GM12872 (cell line): ENCODE measurements around the gene GK.

ENCODE experiments used
- TF ChIP-seq, protein P1 (sequence below): IDR thresholded peaks from 3 replicates; pipeline ENCODE4 v1.5.1; 2011; ENCODE audit warnings: low read depth, mild to moderate bottlenecking, low read length, moderate library complexity; ENCODE audit not compliant: insufficient read depth

Gene GK

DNA sequence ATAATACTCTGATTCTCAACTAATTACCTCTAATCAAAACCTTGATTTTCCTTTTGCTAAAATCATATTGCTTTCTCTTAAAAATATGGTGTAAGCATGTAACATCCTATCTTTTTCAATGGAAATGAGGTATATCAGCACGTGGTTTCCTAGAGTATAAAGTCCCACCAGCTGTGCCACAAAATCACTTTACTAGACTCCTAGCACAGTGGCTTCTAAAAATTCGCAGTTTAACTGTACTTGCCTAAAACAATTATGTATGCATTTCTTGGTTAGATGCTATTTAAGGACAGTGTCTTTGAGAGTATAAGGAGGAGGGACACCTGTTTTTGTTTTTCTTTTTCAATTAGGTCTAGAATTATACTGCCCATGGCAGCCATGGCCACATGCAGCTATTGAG, 62.8 kb downstream of the GK start:
- TF ChIP-seq, protein P1, sequence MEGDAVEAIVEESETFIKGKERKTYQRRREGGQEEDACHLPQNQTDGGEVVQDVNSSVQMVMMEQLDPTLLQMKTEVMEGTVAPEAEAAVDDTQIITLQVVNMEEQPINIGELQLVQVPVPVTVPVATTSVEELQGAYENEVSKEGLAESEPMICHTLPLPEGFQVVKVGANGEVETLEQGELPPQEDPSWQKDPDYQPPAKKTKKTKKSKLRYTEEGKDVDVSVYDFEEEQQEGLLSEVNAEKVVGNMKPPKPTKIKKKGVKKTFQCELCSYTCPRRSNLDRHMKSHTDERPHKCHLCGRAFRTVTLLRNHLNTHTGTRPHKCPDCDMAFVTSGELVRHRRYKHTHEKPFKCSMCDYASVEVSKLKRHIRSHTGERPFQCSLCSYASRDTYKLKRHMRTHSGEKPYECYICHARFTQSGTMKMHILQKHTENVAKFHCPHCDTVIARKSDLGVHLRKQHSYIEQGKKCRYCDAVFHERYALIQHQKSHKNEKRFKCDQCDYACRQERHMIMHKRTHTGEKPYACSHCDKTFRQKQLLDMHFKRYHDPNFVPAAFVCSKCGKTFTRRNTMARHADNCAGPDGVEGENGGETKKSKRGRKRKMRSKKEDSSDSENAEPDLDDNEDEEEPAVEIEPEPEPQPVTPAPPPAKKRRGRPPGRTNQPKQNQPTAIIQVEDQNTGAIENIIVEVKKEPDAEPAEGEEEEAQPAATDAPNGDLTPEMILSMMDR: no peak

DNA sequence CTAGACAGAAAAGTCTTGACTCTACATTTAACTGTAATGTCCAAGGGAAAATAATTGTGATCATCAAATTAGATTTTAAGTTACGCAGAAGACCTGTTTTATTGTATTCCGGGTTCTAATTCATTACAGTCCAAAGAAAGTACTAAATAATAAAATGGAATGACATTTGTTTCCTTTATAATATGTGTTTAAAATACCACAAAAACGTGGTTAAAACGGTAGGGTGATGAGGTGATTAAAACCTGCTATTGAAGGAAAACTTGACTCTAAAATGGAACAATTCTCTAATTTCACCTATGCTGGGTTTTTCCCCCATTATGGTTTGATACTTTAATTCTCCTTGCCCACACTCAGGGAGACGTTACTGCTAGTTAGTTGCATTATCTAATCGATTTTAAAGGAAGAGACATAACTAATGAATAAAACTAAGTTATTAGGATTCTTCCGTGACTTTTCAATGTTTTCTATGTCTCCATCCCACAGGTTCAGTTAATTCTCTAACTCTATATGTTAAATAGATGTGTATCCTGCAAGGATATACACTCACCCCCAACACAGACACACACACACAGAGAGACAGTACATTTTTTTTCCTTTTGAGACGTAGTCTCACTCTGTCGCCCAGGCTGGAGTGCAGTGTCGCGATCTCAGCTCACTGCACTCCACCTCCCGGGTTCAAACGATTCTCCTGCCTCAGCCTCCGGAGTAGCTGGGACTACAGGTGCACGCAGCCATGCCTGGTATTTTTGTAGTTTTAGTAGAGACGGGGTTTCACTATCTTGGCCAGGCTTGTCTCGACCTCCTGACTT, 80.8 kb downstream of the GK start:
- TF ChIP-seq, protein P1: no peak

DNA sequence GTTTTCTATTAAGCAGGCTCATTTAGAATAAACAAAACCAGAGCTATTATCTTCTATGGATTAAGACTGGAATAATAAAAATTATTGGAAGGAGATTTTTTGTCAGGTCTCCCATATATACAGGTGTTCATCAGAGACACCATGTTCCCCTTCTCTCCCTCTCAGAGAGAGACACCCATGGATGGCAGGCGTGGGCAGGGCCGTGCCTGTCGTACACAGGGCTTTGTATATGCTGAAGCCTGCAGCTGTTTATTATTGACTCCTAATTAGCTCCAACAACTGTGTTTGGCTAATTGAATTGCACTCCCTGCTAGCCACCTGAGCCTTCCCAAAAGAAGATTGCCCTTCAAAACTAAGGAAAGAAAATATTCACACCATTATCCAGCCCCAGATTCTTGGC, 81.6 kb downstream of the GK start:
- TF ChIP-seq, protein P1: no peak

DNA sequence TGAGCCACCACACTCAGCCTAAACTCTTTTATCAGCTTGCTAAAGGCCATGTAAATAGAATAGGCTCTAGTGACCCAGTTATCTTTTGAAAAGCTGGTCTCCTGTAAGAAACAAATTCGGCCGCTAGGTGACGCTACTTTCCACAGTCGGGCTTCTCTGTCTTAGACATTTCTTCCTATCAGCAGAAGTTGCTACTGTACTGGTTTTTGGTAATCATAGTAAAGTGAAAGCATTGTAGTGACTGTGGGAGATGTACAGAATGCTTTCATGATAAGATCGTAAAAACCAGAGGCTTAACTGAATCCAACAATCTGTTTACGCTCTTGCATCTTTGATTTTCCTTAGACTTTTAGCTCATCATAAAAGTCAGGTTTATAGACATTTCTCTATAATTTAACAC, 82.6 kb downstream of the GK start:
- TF ChIP-seq, protein P1: peak; percentile 78

DNA sequence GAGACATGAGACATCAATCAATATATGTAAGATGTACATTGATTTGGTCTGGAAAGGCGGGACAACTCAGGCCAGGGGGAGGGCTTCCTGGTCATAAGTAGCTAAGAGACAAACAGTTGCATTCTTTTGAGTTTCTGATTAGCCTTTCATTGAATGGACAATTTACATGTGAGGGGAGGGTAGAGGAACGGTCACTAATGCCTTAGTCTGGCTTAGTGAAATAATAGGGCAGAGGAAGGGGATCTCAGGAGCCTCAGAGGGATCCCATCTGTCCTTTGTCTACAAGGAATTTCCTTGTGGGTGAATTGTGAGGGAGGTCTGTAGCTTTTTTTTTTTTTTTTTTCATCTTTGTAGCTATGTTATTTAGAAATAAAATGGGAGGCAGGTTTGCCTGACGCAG, 88.3 kb downstream of the GK start:
- TF ChIP-seq, protein P1: no peak

DNA sequence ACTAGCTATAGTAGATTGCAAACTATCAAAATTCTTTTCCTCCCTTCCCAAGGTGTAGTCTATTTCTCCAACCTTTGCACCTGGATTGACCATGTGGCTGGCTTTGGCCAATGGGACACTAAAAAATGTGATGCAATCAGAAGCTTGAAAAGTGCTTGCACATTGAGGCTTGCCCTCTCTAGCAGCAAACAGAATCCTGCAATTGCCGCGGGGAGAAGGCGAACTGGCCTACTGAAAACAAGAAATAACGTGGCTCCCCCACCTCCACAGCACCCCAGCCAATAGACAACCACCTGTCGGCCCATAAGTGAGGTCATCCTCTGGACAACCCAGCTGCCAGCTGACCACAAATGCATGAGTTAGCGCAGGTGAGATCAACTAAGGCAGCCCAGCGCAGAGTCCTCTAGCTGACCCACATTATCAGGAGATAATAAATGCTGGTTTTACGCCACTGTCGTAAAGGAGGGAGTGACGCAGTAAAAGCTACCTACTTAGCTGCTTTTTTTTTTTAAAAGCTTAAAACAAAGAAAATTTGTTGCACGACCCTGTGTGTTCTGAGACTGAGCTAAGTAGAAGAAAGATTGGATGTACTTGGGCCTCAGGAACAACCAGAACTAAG, 95.2 kb downstream of the GK start:
- TF ChIP-seq, protein P1: no peak

DNA sequence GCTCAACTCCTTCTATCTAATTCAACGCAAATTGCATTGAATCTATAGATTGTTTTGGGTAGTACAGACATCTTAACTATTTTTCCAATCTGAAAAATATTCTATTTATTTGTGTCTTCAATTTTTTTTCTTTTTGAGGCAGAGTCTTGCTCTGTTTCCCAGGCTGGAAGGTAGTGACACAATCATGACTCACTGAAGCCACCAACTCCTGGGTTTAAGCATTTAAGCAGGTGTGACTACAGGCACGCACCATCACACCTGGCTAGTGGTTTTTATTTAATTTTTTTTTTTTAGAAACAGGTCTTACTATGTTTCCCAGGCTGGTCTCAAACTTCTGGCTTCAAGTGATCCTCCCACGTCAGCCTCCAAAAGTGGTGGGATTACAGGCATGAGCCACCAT, 98.3 kb downstream of the GK start:
- TF ChIP-seq, protein P1: no peak
